Right renal cortex interstitium (tissue), 3 donors: ENCODE results near the gene TMED4. TPM values are rescaled to one million over a fixed set of nuclear protein-coding genes. Genes with fewer than 3 reads are reported as not detected.
"Not testable (repeated sequence)": the region's sequence is repeated elsewhere in the genome, so short reads cannot be mapped to it uniquely, and the experiment has no call there.

Experiments used
- DNase-seq, 3 donors: peaks; one replicate each; pipeline ENCODE4 v3.0.0-alpha.2; 2013; ENCODE audit warnings: low read depth in 3 of 3, low spot score in 2 of 3
- polyA plus RNA-seq, 3 donors: library from polyadenylated mRNA; unstranded; fragments of 120-200 nt; gene quantifications; one replicate each; pipeline ENCODE4 v1.2.1, GENCODE V29; 2013; ENCODE audit not compliant: insufficient read length in 3 of 3

The TMED4 gene
- polyA plus RNA-seq, 3 donors, result 134 to 136 (median 134) TPM

- DNase-seq, result no peak
Observed at GRCh38 chr7:44608916-44609648, 27.1 kb upstream of the TMED4 start.

DNA sequence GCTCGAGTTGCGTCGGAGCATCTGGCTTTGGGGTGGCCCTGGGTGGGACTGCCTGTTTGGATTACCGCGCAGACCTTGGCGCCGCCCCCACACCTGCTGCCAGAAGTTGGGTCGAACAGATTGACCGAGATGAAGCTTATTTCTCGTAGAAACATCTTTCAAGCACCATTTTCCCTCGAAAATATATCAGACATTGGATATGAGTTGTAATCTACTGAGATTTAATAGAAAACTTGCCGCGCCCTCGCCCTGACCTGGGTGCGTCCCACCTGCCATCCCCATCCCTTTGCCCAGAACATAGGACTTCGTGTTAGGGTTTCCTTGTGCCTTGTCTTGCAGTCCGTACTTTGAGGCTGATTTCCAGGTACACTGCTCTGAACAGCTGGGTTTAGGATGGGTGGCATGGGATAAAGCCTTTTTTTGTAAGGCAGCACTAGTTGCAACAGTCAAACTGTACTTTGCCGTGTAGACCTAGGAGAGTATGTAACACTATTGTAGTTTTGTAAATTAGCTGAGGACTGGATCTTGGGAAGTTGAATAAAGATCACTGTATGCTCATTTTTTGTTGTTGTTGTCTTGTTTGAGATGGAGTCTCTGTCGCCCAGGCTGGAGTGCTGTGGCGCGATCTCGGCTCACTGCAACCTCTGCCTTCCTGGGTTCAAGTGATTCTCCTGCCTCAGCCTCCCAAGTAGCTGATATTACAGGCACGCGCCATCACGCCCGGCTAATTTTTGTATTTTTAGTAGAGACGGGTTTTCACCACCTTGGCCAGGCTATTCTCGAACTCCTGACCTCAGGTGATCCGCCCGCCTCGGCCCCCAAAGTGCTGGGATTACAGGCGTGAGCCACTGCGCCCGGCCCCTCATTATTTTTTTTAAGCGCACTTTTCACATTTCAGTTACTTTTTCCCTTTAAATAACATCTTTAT is 25.4 kb upstream of the TMED4 start:
- no peak for DNase-seq

- peak; percentile 94 to 98 (median 97) for DNase-seq
Observed at GRCh38 chr7:44606341-44607140, 24.5 kb upstream of the TMED4 start, which contains the start of gene OGDH. OGDH (plus strand) TSS chr7:44606627; CDS start chr7:44624344, 17,717 bp downstream.

- DNase-seq, result no peak
Observed at GRCh38 chr7:44604941-44605340, 22.9 kb upstream of the TMED4 start.

- no peak for DNase-seq
Observed at GRCh38 chr7:44603193-44603592, 21.2 kb upstream of the TMED4 start.

- no peak for DNase-seq
Observed at GRCh38 chr7:44602576-44602910, 20.5 kb upstream of the TMED4 start.

- DNase-seq, result no peak
Observed at GRCh38 chr7:44599222-44599621, 17.2 kb upstream of the TMED4 start.

- DNase-seq, result not testable (repeated sequence)
Observed at GRCh38 chr7:44597181-44597580, 15.2 kb upstream of the TMED4 start.

DNA sequence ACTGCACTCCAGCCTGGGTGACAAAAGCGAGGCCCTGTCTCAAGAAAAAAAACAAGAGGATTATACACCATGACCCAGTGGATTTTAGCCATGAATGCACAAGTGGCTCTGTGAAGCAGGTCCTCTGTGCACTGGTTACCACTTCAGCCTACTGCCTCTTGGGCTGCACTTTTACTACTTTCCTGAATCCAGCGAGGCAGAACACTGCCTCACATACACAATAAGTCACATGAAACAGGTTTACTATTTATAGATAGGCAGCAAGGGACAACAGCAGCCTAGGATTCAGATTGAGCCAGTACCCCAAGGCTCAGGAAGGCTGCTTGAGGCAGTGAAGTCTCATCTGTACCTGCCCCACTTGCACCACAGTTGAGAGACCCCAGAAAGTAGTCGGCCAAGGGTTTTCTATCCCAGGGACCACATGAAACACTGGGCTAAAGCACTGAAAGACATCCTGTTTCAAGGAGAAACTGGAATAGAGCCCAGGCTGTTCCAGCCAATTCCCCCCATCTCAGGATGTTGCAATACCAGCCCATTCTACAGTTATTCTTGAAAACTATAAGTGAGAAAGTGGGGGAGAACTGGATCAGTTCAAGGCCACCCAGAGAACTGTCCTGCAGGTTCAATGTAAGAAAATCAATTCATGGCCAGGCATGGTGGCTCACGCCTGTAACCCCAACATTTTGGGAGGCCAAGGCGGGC is 14.1 kb upstream of the TMED4 start:
- no peak for DNase-seq

GRCh38 chr7:44590910-44591309 is 8.9 kb upstream of the TMED4 start:
- DNase-seq, result no peak

DNA sequence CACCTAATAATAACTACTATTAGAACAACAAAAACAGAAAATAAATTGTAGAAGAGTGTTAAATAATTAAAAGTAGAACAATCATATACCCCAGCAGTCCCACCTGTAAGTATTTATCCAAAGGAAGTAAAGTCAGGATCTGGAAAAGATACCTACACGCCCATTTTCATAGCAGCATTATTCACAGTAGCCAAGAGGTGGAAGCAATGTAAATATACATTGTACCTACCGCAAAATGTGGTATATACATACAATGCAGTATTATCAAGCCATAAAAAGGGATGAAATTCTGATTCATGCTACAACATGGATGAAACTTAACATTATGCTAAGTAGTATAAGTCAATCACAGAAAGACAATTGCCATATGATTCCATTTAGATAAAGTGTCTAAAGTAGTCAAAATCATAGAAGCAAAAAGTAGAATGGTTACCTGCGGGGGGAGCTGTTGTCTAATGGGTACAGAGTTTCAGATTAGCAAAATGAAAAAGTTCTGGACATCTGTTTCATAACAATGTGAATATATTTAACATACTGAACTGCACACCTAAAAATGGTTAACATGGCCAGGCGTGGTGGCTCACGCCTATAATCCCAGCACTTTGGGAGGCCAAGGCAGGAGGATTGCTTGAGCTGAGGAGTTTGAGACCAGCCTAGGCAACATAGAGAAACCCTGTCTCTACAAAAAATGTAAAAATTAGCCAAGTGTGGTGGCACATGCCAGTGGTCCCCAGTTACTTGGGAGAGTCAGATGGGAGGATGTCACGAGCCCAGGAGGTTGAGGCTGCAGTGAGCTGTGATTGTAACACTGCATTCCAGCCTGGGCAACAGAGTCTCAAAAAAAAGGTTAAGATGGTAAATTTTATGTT is 6.0 kb upstream of the TMED4 start:
- no peak for DNase-seq

- no peak for DNase-seq
Observed at GRCh38 chr7:44583146-44583865, 1.3 kb upstream of the TMED4 start.

DNA sequence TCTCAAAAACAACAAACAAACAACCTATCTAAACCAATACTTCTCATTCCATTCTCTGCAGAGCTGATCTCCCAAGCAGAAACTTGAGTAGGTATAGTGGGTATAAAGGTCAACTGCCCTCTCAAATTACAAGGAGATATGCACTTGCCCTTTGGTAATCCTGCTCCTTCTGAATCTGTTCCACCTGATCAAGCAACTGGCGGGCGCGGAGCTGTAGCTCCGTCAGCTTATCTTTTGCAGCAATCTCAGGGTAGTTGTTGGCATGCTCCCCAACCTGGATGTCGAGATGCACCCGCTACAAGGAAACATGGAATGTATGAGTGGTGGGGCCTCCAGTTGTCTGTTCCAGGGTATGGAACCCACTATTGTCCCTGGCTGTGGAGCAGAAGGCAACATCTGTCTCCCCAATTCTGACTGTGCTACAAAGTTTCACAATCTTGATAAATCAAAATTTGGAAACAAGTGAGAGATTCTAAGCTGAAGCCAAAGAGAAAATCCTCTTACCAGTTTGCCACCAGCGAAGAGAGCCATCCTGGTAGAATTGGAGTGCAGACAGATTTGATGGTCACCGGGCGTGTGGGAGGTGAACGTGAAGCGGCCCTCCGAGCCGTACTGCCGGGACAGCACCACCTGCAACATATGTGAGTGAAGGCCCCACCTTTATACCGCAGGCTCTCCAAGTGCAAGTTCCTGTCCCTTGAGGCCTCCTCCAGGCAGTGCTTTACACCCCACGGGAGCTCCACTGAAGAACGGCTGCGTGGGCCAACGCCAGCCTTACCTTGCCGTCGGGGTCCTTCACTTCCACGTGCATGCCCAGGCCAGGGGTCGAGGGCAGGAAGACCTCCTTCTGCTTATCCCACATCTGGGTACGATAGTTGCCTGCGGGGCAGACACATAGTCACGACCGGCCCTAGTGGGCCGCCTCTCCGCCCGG is 819 bp downstream of the TMED4 start:
- no peak for DNase-seq

DNA sequence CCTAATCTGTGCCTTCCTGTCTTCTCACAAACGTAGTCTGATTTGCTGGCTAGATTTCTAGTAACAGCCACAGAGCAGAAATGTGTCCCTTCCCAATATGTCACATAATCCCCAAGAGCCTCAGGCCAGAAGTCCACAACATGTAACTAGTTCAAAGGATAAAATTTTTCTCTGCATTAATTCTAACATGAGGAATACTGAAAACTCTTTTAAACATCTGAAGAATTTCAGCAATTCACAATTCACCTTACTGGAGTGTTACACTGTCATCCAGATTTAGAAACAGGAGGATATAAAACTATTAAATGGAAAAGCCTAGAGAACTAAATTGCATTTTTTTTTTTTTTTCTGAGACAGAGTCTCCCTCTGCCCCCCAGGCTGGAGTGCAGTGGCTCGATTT is 5.8 kb downstream of the TMED4 start:
- no peak for DNase-seq

- DNase-seq, result no peak
Observed at GRCh38 chr7:44575054-44575453, 7.0 kb downstream of the TMED4 start.

GRCh38 chr7:44574287-44574872 is 7.7 kb downstream of the TMED4 start:
- no peak for DNase-seq
